Neutrophil (primary cell): ENCODE results near the gene ZNF281.

ENCODE experiments used
- H3K27ac ChIP-seq: fragments of 200-600 bp; sonication (generic); 2 replicates; pipeline ENCODE4 v1.5.1; 2016; ENCODE audit warnings: mild to moderate bottlenecking, moderate library complexity
- H3K27me3 ChIP-seq: fragments of 200-600 bp; sonication (generic); 2 replicates; pipeline ENCODE4 v1.6.0; 2016; ENCODE audit warnings: mild to moderate bottlenecking
- H3K36me3 ChIP-seq: fragments of 200-600 bp; sonication (generic); 2 replicates; pipeline ENCODE4 v1.5.1; 2017
- H3K4me1 ChIP-seq, 2 experiments: fragments of 200-600 bp in 1 of 2; sonication (generic) in 1 of 2; 1 replicate in 1 of 2; 2 replicates in 1 of 2; pipeline versions ENCODE4 v1.5.1 to v1.6.1; 2013 to 2016; ENCODE audit warnings: low read depth in 1 of 2, low read length in 1 of 2, mild to moderate bottlenecking in 1 of 2, moderate library complexity in 1 of 2; ENCODE audit not compliant: control insufficient read depth in 1 of 2, insufficient read depth in 1 of 2
- H3K4me3 ChIP-seq, 2 experiments: fragments of 200-600 bp in 1 of 2; sonication (generic) in 1 of 2; 1 replicate in 1 of 2; 2 replicates in 1 of 2; pipeline ENCODE4 v1.5.1; 2013 to 2016; ENCODE audit warnings: low read depth in 1 of 2, low read length in 1 of 2, mild to moderate bottlenecking in 1 of 2, moderate library complexity in 1 of 2
- H3K9me3 ChIP-seq: fragments of 200-600 bp; sonication (generic); 2 replicates; pipeline ENCODE4 v1.5.1; 2016
- TF ChIP-seq, protein P1 (sequence below): fragments of 200-600 bp; sonication (generic); IDR thresholded peaks from 2 replicates; pipeline ENCODE4 v1.5.1; 2016; ENCODE audit warnings: antibody characterized with exemption

The ZNF281 gene, protein sequence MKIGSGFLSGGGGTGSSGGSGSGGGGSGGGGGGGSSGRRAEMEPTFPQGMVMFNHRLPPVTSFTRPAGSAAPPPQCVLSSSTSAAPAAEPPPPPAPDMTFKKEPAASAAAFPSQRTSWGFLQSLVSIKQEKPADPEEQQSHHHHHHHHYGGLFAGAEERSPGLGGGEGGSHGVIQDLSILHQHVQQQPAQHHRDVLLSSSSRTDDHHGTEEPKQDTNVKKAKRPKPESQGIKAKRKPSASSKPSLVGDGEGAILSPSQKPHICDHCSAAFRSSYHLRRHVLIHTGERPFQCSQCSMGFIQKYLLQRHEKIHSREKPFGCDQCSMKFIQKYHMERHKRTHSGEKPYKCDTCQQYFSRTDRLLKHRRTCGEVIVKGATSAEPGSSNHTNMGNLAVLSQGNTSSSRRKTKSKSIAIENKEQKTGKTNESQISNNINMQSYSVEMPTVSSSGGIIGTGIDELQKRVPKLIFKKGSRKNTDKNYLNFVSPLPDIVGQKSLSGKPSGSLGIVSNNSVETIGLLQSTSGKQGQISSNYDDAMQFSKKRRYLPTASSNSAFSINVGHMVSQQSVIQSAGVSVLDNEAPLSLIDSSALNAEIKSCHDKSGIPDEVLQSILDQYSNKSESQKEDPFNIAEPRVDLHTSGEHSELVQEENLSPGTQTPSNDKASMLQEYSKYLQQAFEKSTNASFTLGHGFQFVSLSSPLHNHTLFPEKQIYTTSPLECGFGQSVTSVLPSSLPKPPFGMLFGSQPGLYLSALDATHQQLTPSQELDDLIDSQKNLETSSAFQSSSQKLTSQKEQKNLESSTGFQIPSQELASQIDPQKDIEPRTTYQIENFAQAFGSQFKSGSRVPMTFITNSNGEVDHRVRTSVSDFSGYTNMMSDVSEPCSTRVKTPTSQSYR

DNA sequence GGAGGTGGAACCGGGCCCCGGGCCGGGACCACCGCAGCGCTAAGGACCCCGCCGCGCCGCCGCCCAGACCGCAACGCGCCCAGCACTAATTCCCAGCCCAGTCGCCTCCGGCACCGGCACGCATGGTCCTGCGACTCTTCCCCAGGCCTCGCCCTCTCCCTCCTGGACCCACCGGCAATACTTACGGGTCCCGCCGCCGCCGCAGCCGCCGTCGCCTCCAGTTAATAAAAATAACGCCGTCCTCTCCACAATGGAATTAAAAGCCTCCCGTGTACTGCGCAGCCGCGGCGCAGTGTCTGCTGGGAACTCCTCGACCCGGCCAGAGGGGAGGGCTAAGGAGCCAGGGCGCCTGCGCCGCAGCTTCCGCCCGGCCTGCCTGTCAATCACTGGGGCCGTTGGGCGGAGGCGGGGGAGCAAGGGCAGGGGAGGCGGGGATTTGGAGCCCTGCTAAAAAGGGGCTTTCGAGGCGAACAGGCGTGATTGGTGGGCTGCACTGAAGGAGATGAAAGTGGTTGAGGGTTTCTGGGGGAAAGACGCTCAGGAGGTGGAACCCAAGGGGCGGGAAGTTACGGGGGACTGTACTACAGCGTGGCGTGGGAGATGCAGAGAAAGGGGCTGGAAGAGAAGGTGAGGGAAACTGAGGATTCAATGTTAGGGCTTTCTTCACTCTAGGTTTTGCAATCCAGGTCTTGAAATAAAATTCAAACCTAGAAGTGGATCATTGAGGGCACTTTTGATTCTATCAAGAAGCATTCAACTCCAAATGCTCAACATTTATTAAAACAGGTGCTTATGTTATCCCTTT, at the start of gene ZNF281:
Gene ZNF281 (minus strand): TSS at position 276 of the 805 bp plus-strand sequence. CDS start 331 bp downstream, outside the sequence.
- Histone ChIP-seq H3K4me3 (peak within 1 kb of the TSS; percentile 92 to 93), H3K27me3 (no peaks in the 10 kb centered on the region), H3K9me3 (no peaks in the 10 kb centered on the region), H3K36me3 (peaks cover 8% of the 10 kb centered on the region), H3K27ac (peak within 1 kb of the TSS; percentile 89), H3K4me1 (peaks cover 50 to 55% of the 10 kb centered on the region in 2 experiments)
- TF ChIP-seq, protein P1, sequence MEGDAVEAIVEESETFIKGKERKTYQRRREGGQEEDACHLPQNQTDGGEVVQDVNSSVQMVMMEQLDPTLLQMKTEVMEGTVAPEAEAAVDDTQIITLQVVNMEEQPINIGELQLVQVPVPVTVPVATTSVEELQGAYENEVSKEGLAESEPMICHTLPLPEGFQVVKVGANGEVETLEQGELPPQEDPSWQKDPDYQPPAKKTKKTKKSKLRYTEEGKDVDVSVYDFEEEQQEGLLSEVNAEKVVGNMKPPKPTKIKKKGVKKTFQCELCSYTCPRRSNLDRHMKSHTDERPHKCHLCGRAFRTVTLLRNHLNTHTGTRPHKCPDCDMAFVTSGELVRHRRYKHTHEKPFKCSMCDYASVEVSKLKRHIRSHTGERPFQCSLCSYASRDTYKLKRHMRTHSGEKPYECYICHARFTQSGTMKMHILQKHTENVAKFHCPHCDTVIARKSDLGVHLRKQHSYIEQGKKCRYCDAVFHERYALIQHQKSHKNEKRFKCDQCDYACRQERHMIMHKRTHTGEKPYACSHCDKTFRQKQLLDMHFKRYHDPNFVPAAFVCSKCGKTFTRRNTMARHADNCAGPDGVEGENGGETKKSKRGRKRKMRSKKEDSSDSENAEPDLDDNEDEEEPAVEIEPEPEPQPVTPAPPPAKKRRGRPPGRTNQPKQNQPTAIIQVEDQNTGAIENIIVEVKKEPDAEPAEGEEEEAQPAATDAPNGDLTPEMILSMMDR = no peak

DNA sequence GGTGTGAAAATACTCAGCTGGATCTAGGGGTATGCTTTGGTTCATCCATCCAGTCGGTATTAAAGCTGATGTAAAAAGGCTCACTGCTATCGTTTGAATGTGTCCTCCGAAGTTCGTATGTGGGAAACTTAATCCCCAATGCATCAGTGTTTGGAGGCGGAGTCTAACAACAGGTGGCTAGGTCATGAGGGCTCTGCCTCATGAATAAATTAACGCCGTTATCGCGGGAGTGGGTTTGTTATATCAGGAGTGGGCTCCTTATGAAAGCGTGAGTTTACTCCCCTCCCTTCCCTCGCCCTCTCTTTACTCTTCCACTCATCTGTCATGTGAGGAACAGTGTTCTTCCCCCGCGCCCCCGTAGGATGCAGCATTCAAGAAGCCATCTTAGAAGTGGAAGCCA, 48.9 kb upstream of the ZNF281 start:
- H3K27me3 ChIP-seq = no peaks in the 10 kb centered on the region
- H3K9me3 ChIP-seq = no peaks in the 10 kb centered on the region
- no peak overlapping the region for H3K4me3 ChIP-seq
- H3K4me1 ChIP-seq = no peaks in the 10 kb centered on the region
- no peak overlapping the region for H3K27ac ChIP-seq
- no peaks in the 10 kb centered on the region for H3K36me3 ChIP-seq
- TF ChIP-seq, protein P1 = no peak

DNA sequence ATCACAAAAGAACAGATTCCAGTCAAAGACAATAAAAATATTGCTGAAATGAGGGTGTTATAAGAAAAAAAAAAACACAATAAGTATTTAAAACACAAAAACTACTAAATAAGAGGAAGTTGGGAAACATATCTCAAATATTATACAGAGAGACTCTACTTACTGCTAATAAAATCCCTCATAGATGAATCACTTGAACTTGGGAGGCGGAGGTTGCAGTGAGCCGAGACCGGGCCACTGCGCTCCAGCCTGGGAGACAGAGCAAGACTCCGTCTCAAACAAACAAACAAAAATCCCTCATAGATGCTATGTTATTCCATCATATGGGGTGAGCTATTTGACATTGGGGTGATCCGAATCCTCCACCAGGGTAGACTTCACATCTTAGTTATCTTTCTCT, 48.0 kb upstream of the ZNF281 start:
- H3K4me1 ChIP-seq = peaks cover 4 to 5% of the 10 kb centered on the region in 2 experiments
- TF ChIP-seq, protein P1 = no peak
- H3K9me3 ChIP-seq = no peaks in the 10 kb centered on the region
- H3K27ac ChIP-seq = no peak overlapping the region
- H3K36me3 ChIP-seq = no peaks in the 10 kb centered on the region
- no peaks in the 10 kb centered on the region for H3K27me3 ChIP-seq
- H3K4me3 ChIP-seq = no peak overlapping the region

DNA sequence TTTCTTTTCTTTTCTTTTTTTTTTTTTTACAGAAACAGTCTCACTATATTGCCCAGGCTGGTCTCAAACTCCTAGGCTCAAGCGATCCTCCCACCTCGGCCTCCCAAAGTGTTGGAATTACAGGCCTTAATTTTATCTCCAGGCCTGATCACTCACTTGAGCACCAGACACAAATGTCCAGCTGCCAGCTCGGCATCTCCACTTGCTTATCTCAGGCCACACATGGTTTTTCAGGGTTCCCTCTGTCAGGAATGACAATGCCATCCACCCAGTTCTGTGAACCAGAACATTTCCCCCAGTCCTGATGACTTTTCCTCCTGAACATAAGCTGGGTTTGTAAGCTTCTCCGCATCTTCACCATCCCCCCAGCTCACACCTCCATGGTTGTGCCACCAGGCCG, 44.6 kb upstream of the ZNF281 start:
- Histone ChIP-seq H3K27ac (no peak overlapping the region), H3K9me3 (no peaks in the 10 kb centered on the region), H3K36me3 (no peaks in the 10 kb centered on the region), H3K27me3 (no peaks in the 10 kb centered on the region), H3K4me1 (peaks cover 4 to 5% of the 10 kb centered on the region in 2 experiments), H3K4me3 (no peak overlapping the region)
- TF ChIP-seq, protein P1 = no peak

DNA sequence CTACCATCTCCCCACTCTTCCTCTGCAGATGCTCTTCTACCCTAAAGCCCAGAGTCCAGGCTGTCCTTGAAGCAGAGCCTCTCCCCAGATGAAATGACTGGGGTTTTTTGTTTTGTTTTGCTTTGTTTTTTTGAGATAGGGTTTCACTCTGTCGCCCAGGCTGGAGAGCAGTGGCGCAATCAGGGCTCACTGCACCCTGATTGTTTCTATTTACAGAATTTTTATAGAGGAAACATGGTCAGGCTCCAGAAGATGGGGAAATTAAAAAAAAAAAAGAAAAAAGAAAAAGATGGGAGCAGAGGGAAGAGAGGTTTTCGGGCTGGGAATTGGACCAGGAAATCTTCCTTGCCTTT, 43.7 kb upstream of the ZNF281 start:
- H3K27ac ChIP-seq = no peak overlapping the region
- TF ChIP-seq, protein P1 = no peak
- H3K36me3 ChIP-seq = no peaks in the 10 kb centered on the region
- H3K4me1 ChIP-seq = peaks cover 4 to 5% of the 10 kb centered on the region in 2 experiments
- no peaks in the 10 kb centered on the region for H3K27me3 ChIP-seq
- H3K9me3 ChIP-seq = no peaks in the 10 kb centered on the region
- H3K4me3 ChIP-seq = no peak overlapping the region
